WERI-Rb-1 (cell line): ENCODE results near the gene NIPAL1.
A peak's percentile ranks its signal among the peaks of the same experiment; 100 is the strongest.

Experiments used
- DNase-seq: peaks from one replicate; pipeline ENCODE4 v3.0.0-alpha.2; 2020
- H3K27ac ChIP-seq: fragments of 250-450 bp; sonication (Bioruptor Pico); 2 replicates; pipeline ENCODE4 v1.5.1; 2020; ENCODE audit warnings: mild to moderate bottlenecking, moderate library complexity
- H3K27me3 ChIP-seq: fragments of 250-450 bp; sonication (Bioruptor Pico); 2 replicates; pipeline ENCODE4 v1.5.1; 2021; ENCODE audit warnings: mild to moderate bottlenecking, low read depth, moderate library complexity; ENCODE audit not compliant: insufficient read depth, severe bottlenecking
- H3K36me3 ChIP-seq: fragments of 250-450 bp; sonication (Bioruptor Pico); 2 replicates; pipeline ENCODE4 v1.5.1; 2020; ENCODE audit warnings: mild to moderate bottlenecking, moderate library complexity
- H3K4me3 ChIP-seq: 2 replicates; pipeline ENCODE4 v1.5.1; 2011; ENCODE audit warnings: low read depth, mild to moderate bottlenecking, control low read depth, low read length
- H3K9me3 ChIP-seq: fragments of 250-450 bp; sonication (Bioruptor Pico); 2 replicates; pipeline ENCODE4 v1.5.1; 2021; ENCODE audit warnings: mild to moderate bottlenecking, moderate library complexity; ENCODE audit not compliant: severe bottlenecking
- TF ChIP-seq, protein P1 (sequence below): IDR thresholded peaks from 2 replicates; pipeline ENCODE4 v1.5.1; 2011; ENCODE audit warnings: low read depth, mild to moderate bottlenecking, control low read depth, inconsistent platforms, low read length

The NIPAL1 gene

DNA sequence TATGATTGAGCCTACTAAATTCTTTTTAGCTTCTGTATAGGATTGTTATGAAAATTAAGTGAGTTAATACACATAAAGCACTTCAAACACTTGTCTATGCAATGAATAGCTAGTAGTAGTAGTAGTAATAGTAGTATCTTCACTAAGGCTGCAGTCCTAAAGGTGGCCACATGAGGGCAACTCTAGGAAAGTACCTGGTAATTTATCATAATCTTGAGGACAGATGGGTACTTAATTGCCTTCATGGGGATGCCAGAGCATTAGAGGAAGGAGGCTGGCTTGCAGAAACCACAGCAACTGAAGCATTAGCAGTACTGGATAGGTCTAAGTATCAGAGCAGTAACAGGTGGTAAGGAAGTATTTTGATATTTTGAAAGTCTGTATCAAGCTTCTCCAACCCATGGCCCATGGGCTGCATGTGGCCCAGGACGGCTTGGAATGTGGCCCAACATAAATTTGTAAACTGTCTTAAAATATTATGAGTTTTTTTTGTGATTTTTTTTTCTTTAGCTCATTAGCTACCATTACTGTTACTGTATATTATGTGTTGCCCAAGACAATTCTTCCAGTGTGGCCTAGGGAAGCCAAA lies 17.3 kb downstream of the NIPAL1 start:
- peak; percentile 53 for DNase-seq
- H3K4me3 ChIP-seq: no peak overlapping the region
- TF ChIP-seq, protein P1, sequence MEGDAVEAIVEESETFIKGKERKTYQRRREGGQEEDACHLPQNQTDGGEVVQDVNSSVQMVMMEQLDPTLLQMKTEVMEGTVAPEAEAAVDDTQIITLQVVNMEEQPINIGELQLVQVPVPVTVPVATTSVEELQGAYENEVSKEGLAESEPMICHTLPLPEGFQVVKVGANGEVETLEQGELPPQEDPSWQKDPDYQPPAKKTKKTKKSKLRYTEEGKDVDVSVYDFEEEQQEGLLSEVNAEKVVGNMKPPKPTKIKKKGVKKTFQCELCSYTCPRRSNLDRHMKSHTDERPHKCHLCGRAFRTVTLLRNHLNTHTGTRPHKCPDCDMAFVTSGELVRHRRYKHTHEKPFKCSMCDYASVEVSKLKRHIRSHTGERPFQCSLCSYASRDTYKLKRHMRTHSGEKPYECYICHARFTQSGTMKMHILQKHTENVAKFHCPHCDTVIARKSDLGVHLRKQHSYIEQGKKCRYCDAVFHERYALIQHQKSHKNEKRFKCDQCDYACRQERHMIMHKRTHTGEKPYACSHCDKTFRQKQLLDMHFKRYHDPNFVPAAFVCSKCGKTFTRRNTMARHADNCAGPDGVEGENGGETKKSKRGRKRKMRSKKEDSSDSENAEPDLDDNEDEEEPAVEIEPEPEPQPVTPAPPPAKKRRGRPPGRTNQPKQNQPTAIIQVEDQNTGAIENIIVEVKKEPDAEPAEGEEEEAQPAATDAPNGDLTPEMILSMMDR: no peak
- H3K9me3 ChIP-seq: no peaks in the 10 kb centered on the region
- H3K36me3 ChIP-seq: no peaks in the 10 kb centered on the region
- H3K27me3 ChIP-seq: no peaks in the 10 kb centered on the region
- no peak overlapping the region for H3K27ac ChIP-seq

DNA sequence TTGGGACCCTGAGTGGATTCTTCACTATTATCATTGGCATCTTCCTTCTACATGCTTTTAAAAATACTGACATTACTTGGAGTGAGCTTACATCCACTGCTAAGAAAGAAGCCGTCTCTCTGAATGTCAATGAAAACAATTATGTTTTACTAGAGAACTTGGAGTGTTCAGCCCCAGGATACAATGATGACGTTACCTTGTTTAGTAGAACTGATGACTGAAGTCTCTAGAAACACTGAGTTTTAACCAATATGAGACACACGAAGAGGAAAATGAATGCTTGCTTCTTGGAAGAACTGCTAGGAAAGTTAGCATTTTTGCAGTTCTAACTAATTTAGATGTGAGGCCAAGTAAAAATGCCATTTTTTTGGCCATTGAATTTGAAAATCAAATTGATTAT lies 19.4 kb downstream of the NIPAL1 start:
- H3K27ac ChIP-seq: no peak overlapping the region
- H3K4me3 ChIP-seq: no peak overlapping the region
- no peaks in the 10 kb centered on the region for H3K27me3 ChIP-seq
- no peaks in the 10 kb centered on the region for H3K9me3 ChIP-seq
- no peak for DNase-seq
- TF ChIP-seq, protein P1: no peak
- no peaks in the 10 kb centered on the region for H3K36me3 ChIP-seq

DNA sequence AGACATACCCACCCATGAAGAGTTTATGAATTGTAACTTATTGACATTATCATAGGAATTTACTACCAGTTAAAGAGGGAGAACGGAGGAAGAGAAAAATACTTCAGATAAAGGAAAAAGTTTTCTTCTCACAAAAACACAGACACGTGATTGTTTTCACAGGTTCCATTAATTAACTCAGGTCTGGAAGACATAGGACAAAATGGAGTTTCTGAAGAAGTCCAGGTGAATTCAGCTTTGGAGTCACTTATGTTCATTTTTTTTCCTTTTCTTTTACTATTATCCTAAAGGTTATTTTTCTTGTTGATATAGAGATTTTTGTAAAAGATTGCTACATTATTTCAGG lies 20.5 kb downstream of the NIPAL1 start:
- DNase-seq: no peak
- no peak overlapping the region for H3K4me3 ChIP-seq
- no peak overlapping the region for H3K27ac ChIP-seq
- H3K36me3 ChIP-seq: no peaks in the 10 kb centered on the region
- no peaks in the 10 kb centered on the region for H3K9me3 ChIP-seq
- H3K27me3 ChIP-seq: no peaks in the 10 kb centered on the region
- TF ChIP-seq, protein P1: no peak

DNA sequence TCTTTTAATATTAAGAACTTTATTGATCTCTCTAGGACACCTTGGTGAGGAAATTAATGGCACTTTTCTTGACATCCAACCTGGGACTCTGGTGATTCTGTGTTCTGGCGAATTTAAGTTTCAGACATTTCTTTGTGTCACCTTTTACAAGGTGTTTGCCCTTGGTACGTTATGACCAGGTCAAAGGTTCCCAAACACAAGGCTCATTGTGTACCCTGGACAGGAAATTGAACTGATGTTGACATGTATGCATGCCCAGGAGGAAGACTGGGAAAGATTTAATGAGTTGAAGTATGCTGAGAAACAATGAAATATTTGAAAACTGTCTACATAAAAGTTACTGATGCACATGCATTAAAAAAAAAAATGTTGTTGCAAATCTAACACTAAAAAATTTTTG lies 22.1 kb downstream of the NIPAL1 start:
- H3K27ac ChIP-seq: no peak overlapping the region
- DNase-seq: no peak

DNA sequence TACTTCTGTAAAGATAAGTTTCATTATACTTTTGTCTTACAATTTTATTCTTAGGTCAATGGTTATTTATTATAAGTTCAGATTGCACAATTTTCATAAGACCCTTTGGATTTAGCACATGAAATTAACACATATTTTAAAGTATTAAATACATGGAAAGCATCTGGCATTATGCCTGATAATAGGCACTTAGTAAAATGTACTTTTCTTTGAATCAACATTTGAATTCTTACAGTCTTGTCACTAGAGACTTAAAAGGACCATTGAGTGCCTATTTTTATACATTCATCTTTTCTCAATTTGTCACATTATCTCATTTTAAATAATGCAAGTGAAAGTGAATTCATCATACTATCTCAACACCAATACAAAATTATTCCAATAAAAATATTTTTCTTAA lies 23.0 kb downstream of the NIPAL1 start:
- no peak for DNase-seq
- no peak overlapping the region for H3K4me3 ChIP-seq
- H3K9me3 ChIP-seq: no peaks in the 10 kb centered on the region
- TF ChIP-seq, protein P1: no peak
- no peaks in the 10 kb centered on the region for H3K27me3 ChIP-seq
- H3K27ac ChIP-seq: no peak overlapping the region
- H3K36me3 ChIP-seq: no peaks in the 10 kb centered on the region

More for the DNA sequence above, 22.1 kb downstream of the NIPAL1 start:
- TF ChIP-seq, protein P1: no peak
- Histone ChIP-seq H3K9me3 (no peaks in the 10 kb centered on the region), H3K36me3 (no peaks in the 10 kb centered on the region), H3K4me3 (no peak overlapping the region), H3K27me3 (no peaks in the 10 kb centered on the region)

DNA sequence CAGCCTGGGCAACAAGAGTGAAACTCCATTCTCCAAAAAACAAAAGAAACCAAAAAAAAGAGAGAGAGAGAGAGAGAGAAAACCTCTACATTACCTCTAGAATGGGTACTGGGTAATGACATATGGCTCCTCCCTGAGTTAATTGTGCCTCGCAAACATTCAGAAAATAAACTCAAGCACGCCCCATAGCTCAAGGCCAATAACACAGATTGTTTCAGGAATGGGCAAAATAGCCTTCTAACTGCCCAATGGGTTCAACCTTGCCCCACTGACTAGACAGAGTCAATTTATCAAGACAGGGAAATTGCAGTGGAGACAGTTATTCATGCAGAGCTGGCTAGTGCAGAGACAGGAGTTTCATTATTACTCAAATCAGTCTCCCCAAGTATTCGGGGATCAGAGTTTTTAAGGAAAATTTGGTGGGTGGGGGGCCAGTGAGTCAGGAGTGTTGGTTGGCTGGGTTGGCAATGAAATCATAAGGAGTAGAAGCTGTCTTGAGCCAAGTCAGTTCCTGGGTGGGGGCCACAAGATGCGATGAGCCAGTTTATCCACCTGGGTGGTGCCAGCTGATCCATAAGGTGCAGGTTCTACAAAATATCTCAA lies 25.1 kb downstream of the NIPAL1 start:
- DNase-seq: no peak
- no peaks in the 10 kb centered on the region for H3K36me3 ChIP-seq
- H3K27ac ChIP-seq: no peak overlapping the region
- TF ChIP-seq, protein P1: no peak
- H3K9me3 ChIP-seq: no peaks in the 10 kb centered on the region
- no peaks in the 10 kb centered on the region for H3K27me3 ChIP-seq
- H3K4me3 ChIP-seq: no peak overlapping the region
